ENCODE data around the gene PSTPIP1.

The PSTPIP1 gene

GRCh38 chr15:77067691-77068367 is 72.9 kb downstream of the PSTPIP1 start:
- H3K9me3 Mint-ChIP-seq = no peaks in the 10 kb centered on the region
- ATAC-seq (no peak), DNase-seq (ENCODE audit: low spot score in 2 of 2) (no peak)
- H3K27ac Mint-ChIP-seq = no peak overlapping the region
- H3K4me3 Mint-ChIP-seq = no peak overlapping the region
- H3K4me1 Mint-ChIP-seq = peaks cover 47% of the 10 kb centered on the region
- peaks cover 6% of the 10 kb centered on the region for H3K36me3 Mint-ChIP-seq

- DNase-seq (ENCODE audit: low spot score in 2 of 2) (no peak), ATAC-seq (no peak)
- H3K9me3 Mint-ChIP-seq = no peaks in the 10 kb centered on the region
- no peak overlapping the region for H3K27ac Mint-ChIP-seq
- H3K4me3 Mint-ChIP-seq = no peak overlapping the region
- peaks cover 47% of the 10 kb centered on the region for H3K4me1 Mint-ChIP-seq
- H3K36me3 Mint-ChIP-seq = peaks cover 6% of the 10 kb centered on the region
Observed at GRCh38 chr15:77068633-77069032, 73.7 kb downstream of the PSTPIP1 start.

- Mint-ChIP-seq H3K9me3 (no peaks in the 10 kb centered on the region), H3K4me1 (peaks cover 45% of the 10 kb centered on the region), H3K4me3 (peak overlapping the region; percentile 69), H3K36me3 (peaks cover 6% of the 10 kb centered on the region), H3K27ac (peak overlapping the region; percentile 55)
- no peak for DNase-seq (ENCODE audit: low spot score in 2 of 2)
- ATAC-seq = no peak
Observed at GRCh38 chr15:77069521-77070121, 74.7 kb downstream of the PSTPIP1 start.

GRCh38 chr15:77070180-77070494 is 75.2 kb downstream of the PSTPIP1 start:
- peak overlapping the region; percentile 69 for H3K4me3 Mint-ChIP-seq

GRCh38 chr15:77070495-77071304 is 75.8 kb downstream of the PSTPIP1 start, which contains the start of gene TSPAN3:
TSPAN3 (minus strand) TSS chr15:77071109; CDS start chr15:77070954, 155 bp downstream.
- peaks cover 6% of the 10 kb centered on the region for H3K36me3 Mint-ChIP-seq
- peaks cover 38% of the 10 kb centered on the region for H3K4me1 Mint-ChIP-seq
- no peaks in the 10 kb centered on the region for H3K9me3 Mint-ChIP-seq
- ATAC-seq = peak; percentile 98
- peak within 1 kb of the TSS; percentile 74 for H3K27ac Mint-ChIP-seq
- H3K4me3 Mint-ChIP-seq = peak within 1 kb of the TSS; percentile 69
- peak; percentile 93 to 94 for DNase-seq (ENCODE audit: low spot score in 2 of 2)

More at GRCh38 chr15:77070180-77070494, 75.2 kb downstream of the PSTPIP1 start:
- peaks cover 6% of the 10 kb centered on the region for H3K36me3 Mint-ChIP-seq
- ATAC-seq (no peak), DNase-seq (ENCODE audit: low spot score in 2 of 2) (no peak)
- peak overlapping the region; percentile 55 for H3K27ac Mint-ChIP-seq
- H3K9me3 Mint-ChIP-seq = no peaks in the 10 kb centered on the region
- peaks cover 40% of the 10 kb centered on the region for H3K4me1 Mint-ChIP-seq

- H3K27ac Mint-ChIP-seq = peak overlapping the region; percentile 74
- peaks cover 6% of the 10 kb centered on the region for H3K36me3 Mint-ChIP-seq
- DNase-seq (ENCODE audit: low spot score in 2 of 2) (no peak), ATAC-seq (no peak)
- H3K9me3 Mint-ChIP-seq = no peaks in the 10 kb centered on the region
- peak overlapping the region; percentile 69 for H3K4me3 Mint-ChIP-seq
- H3K4me1 Mint-ChIP-seq = peaks cover 37% of the 10 kb centered on the region
Observed at GRCh38 chr15:77071305-77072223, 76.6 kb downstream of the PSTPIP1 start.

GRCh38 chr15:77074350-77074749 is 79.4 kb downstream of the PSTPIP1 start:
- Mint-ChIP-seq H3K36me3 (peaks cover 6% of the 10 kb centered on the region), H3K4me3 (no peak overlapping the region), H3K4me1 (peaks cover 19% of the 10 kb centered on the region), H3K9me3 (no peaks in the 10 kb centered on the region), H3K27ac (no peak overlapping the region)
- DNase-seq (ENCODE audit: low spot score in 2 of 2) (no peak), ATAC-seq (no peak)

GRCh38 chr15:77075528-77075927 is 80.6 kb downstream of the PSTPIP1 start:
- Mint-ChIP-seq H3K27ac (no peak overlapping the region), H3K36me3 (no peaks in the 10 kb centered on the region), H3K9me3 (no peaks in the 10 kb centered on the region), H3K4me1 (peaks cover 13% of the 10 kb centered on the region), H3K4me3 (no peak overlapping the region)
- ATAC-seq (no peak), DNase-seq (ENCODE audit: low spot score in 2 of 2) (no peak)

- Mint-ChIP-seq H3K9me3 (no peaks in the 10 kb centered on the region), H3K27ac (no peak overlapping the region), H3K36me3 (no peaks in the 10 kb centered on the region), H3K4me1 (peaks cover 11% of the 10 kb centered on the region), H3K4me3 (no peak overlapping the region)
- no peak for DNase-seq (ENCODE audit: low spot score in 2 of 2)
- no peak for ATAC-seq
Observed at GRCh38 chr15:77076323-77076915, 81.5 kb downstream of the PSTPIP1 start.

GRCh38 chr15:77081971-77082370 is 87.0 kb downstream of the PSTPIP1 start:
- Mint-ChIP-seq H3K4me3 (peak overlapping the region; percentile 24), H3K9me3 (no peaks in the 10 kb centered on the region), H3K27ac (peak overlapping the region; percentile 80), H3K4me1 (peaks cover 45% of the 10 kb centered on the region), H3K36me3 (peaks cover 6% of the 10 kb centered on the region)
- ATAC-seq = no peak
- DNase-seq (ENCODE audit: low spot score in 2 of 2) = no peak

- H3K36me3 Mint-ChIP-seq = peaks cover 6% of the 10 kb centered on the region
- ATAC-seq (peak; percentile 91), DNase-seq (ENCODE audit: low spot score in 2 of 2) (peak; percentile 28 to 58)
- peaks cover 45% of the 10 kb centered on the region for H3K4me1 Mint-ChIP-seq
- no peaks in the 10 kb centered on the region for H3K9me3 Mint-ChIP-seq
- peak overlapping the region; percentile 80 for H3K27ac Mint-ChIP-seq
- peak overlapping the region; percentile 49 for H3K4me3 Mint-ChIP-seq
Observed at GRCh38 chr15:77083381-77084160, 88.6 kb downstream of the PSTPIP1 start.

GRCh38 chr15:77084436-77084835 is 89.5 kb downstream of the PSTPIP1 start:
- DNase-seq (ENCODE audit: low spot score in 2 of 2) (no peak), ATAC-seq (no peak)
- peaks cover 6% of the 10 kb centered on the region for H3K36me3 Mint-ChIP-seq
- H3K4me3 Mint-ChIP-seq = no peak overlapping the region
- no peak overlapping the region for H3K27ac Mint-ChIP-seq
- H3K9me3 Mint-ChIP-seq = no peaks in the 10 kb centered on the region
- peaks cover 45% of the 10 kb centered on the region for H3K4me1 Mint-ChIP-seq

GRCh38 chr15:77085297-77085696 is 90.4 kb downstream of the PSTPIP1 start:
- H3K9me3 Mint-ChIP-seq = no peaks in the 10 kb centered on the region
- peak overlapping the region; percentile 45 for H3K27ac Mint-ChIP-seq
- peaks cover 6% of the 10 kb centered on the region for H3K36me3 Mint-ChIP-seq
- no peak overlapping the region for H3K4me3 Mint-ChIP-seq
- DNase-seq (ENCODE audit: low spot score in 2 of 2) (no peak), ATAC-seq (peak; percentile 76)
- H3K4me1 Mint-ChIP-seq = peaks cover 45% of the 10 kb centered on the region

Measured in stimulated activated effector memory CD8-positive, alpha-beta T cell treated with anti-CD3 and anti-CD28 coated beads, Interleukin-12 subunit alpha, Interleukin-12 subunit beta, amount 100 ng/mL, for 72 hours (primary cell).